PC-3 (cell line): ENCODE data around the gene KCNJ15. TPM values are rescaled to one million over a fixed set of nuclear protein-coding genes. Genes with fewer than 3 reads are reported as not detected.
A peak's percentile ranks its signal among the peaks of the same experiment; 100 is the strongest.

ENCODE experiments used
- ATAC-seq: fragments of 200-7000 bp; cut with Tn5 transposase; 2 replicates; pipeline ENCODE4 v1.9.1; 2020; ENCODE audit warnings: mild to moderate bottlenecking, moderate library complexity
- BruUV-seq: library from RNA; stranded (reverse); fragments of 400-500 nt; replicated peaks from 2 replicates; lab custom pipeline; 2021; lab: Mats Ljungman, UMichigan
- CTCF ChIA-PET: fragments of 300-600 bp; sonication (Branson Sonifier 250); formaldehyde crosslinking; loops from one replicate; lab custom pipeline; 2022; ENCODE audit warnings: antibody characterized with exemption; lab: Charles Lee
- POLR2A ChIA-PET: fragments of 300-600 bp; sonication (Branson Sonifier 250); formaldehyde crosslinking; loops from one replicate; lab custom pipeline; 2022; ENCODE audit warnings: antibody characterized with exemption; ENCODE audit not compliant: unreplicated experiment; lab: Charles Lee
- DNase-seq: peaks from one replicate; pipeline ENCODE4 v3.0.0-alpha.2; 2015
- H2AFZ ChIP-seq: fragments of 300-600 bp; sonication (generic); 2 replicates; pipeline ENCODE4 v1.6.0; 2016; ENCODE audit warnings: antibody characterized with exemption, low read length
- H3F3A ChIP-seq: fragments of 300-600 bp; sonication (generic); one replicate; pipeline ENCODE4 v1.6.0; 2017; ENCODE audit warnings: antibody characterized with exemption, low read length, control low read depth, mild to moderate bottlenecking; ENCODE audit not compliant: unreplicated experiment
- H3K27ac ChIP-seq: fragments of 300-600 bp; sonication (generic); 2 replicates; pipeline ENCODE4 v1.5.1; 2016; ENCODE audit warnings: mild to moderate bottlenecking, low read length
- H3K27me3 ChIP-seq: fragments of 300-600 bp; sonication (generic); 2 replicates; pipeline ENCODE4 v1.6.1; 2016; ENCODE audit warnings: low read length, mixed read lengths
- H3K36me3 ChIP-seq: fragments of 300-600 bp; sonication (generic); 2 replicates; pipeline ENCODE4 v1.6.1; 2016; ENCODE audit warnings: low read depth, mixed run types, low read length, mixed read lengths
- H3K4me1 ChIP-seq: fragments of 300-600 bp; sonication (generic); 2 replicates; pipeline ENCODE4 v1.5.1; 2016; ENCODE audit warnings: low read length; ENCODE audit not compliant: insufficient read depth
- H3K4me2 ChIP-seq: fragments of 300-600 bp; sonication (generic); 2 replicates; pipeline ENCODE4 v1.6.0; 2016; ENCODE audit warnings: low read length
- H3K4me3 ChIP-seq: fragments of 300-600 bp; sonication (generic); 2 replicates; pipeline ENCODE4 v1.5.1; 2016; ENCODE audit warnings: mild to moderate bottlenecking, low read length, mixed read lengths
- H3K79me2 ChIP-seq: fragments of 300-600 bp; sonication (generic); 2 replicates; pipeline ENCODE4 v1.6.1; 2017; ENCODE audit warnings: low read length, mixed read lengths
- H3K9ac ChIP-seq: fragments of 300-600 bp; sonication (generic); 2 replicates; pipeline ENCODE4 v1.6.0; 2016; ENCODE audit warnings: mild to moderate bottlenecking, low read length
- H3K9me2 ChIP-seq: fragments of 300-600 bp; sonication (generic); replicated peaks from 2 replicates; pipeline ENCODE4 v1.6.1; 2016; ENCODE audit warnings: mixed run types, low read length, mixed read lengths
- H3K9me3 ChIP-seq: fragments of 300-600 bp; sonication (generic); 2 replicates; pipeline ENCODE4 v1.6.1; 2016; ENCODE audit warnings: low read length, mixed read lengths
- H4K20me1 ChIP-seq: fragments of 300-600 bp; sonication (generic); 2 replicates; pipeline ENCODE4 v1.6.1; 2016; ENCODE audit warnings: low read length, mixed read lengths
- CTCF ChIP-seq: fragments of 300-600 bp; sonication (generic); conservative IDR thresholded peaks from 2 replicates; pipeline ENCODE4 v1.5.1; 2017; ENCODE audit warnings: antibody characterized with exemption, low read depth, mild to moderate bottlenecking, low read length
- EZH2 ChIP-seq: fragments of 300-600 bp; sonication (generic); IDR thresholded peaks from one replicate; pipeline ENCODE4 v1.6.1; 2017; ENCODE audit warnings: antibody characterized with exemption, mild to moderate bottlenecking, low read length; ENCODE audit not compliant: unreplicated experiment
- EZH2phosphoT487 ChIP-seq: fragments of 300-600 bp; sonication (generic); IDR thresholded peaks from 2 replicates; pipeline ENCODE4 v1.6.1; 2018; ENCODE audit warnings: mild to moderate bottlenecking, antibody characterized with exemption, low read length, borderline replicate concordance
- intact Hi-C: fragments of 100-400 bp; cut with micrococcal nuclease; formaldehyde crosslinking; loops from 2 replicates; pipeline ENCODE4 v1.9.0; 2023
- total RNA-seq: library from RNA; depleted of rRNA; stranded (reverse); fragments of >200 nt; gene quantifications from 2 replicates; pipeline ENCODE4 v1.2.3, GENCODE V29; 2014

The KCNJ15 gene
- total RNA-seq, 1 experiment from 2014 or later = 0.26 TPM

DNA sequence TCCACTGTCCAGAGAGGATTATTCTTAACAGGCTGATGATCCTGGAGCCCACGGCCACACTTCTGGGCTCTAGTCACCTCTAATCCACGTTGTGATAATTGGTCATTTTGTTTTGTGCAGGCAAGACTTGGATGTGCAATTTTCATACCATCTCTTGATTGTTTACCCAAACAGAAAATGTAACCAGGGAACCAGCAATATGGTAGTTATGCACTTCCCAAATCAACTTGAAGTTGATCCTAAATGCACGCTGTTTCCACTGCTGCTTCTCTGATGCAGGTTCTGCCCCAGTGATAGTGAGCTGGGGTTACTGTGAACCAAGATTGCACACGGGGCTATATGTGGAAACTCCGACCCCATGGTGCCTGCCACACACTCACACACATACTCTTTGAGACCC is 14.7 kb upstream of the KCNJ15 start:
- H3F3A ChIP-seq = no peaks in the 10 kb centered on the region
- no peaks in the 10 kb centered on the region for H3K9me2 ChIP-seq
- H3K27ac ChIP-seq = no peak overlapping the region
- H3K4me3 ChIP-seq = no peak overlapping the region
- H3K36me3 ChIP-seq = no peaks in the 10 kb centered on the region
- no peaks in the 10 kb centered on the region for H4K20me1 ChIP-seq
- DNase-seq = no peak
- no TSS peak for BruUV-seq
- TF ChIP-seq EZH2phosphoT487 (no peak), CTCF (no peak), EZH2 (no peak)
- H2AFZ ChIP-seq = no peak overlapping the region
- intact Hi-C loops = no loop called here
- no peak overlapping the region for H3K4me2 ChIP-seq
- no peaks in the 10 kb centered on the region for H3K27me3 ChIP-seq
- POLR2A ChIA-PET = no interaction called here
- no peaks in the 10 kb centered on the region for H3K79me2 ChIP-seq
- no peaks in the 10 kb centered on the region for H3K9me3 ChIP-seq
- peaks cover 16% of the 10 kb centered on the region for H3K4me1 ChIP-seq
- CTCF ChIA-PET = no interaction called here
- no peak overlapping the region for H3K9ac ChIP-seq
- ATAC-seq = no peak

DNA sequence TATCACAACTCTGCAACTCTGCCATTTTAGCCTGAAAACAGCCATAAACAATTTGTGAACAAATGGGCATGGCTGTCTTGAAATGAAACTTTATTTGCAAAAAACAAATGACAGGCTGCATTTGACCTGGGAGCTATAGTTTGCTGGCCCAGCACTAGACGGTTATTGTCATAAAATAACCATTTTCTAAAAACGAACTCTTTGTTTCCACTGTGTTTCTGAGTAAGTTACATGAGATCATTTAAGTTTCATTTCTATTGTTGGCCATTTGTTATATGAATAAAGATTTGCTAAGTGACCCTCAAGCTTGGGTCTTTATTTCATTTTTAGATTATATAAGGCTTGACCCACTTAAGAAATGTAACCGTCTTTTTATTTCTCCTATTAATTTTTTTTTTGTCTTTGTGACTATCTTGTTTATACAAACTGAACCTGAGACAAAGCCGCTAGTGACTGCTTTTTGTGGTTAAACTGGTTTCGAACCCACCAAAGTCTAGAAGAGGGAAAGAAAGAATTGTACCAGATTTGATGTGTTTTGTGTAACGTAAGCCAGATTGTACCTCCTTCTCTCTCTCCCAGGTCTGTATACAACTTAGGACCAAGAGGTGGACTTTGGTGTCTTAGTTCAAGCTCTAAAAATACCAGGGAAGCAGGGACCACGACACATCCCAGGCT is 12.9 kb upstream of the KCNJ15 start:
- ATAC-seq = no peak
- DNase-seq = no peak
- no peaks in the 10 kb centered on the region for H3K9me2 ChIP-seq
- ChIA-PET POLR2A (no interaction called here), CTCF (interaction anchor here (1.0 kb wide), 1 partner anchor 25 kb away, joined by 4 read pairs; no protein-coding TSS in a partner anchor)
- H3K79me2 ChIP-seq = no peaks in the 10 kb centered on the region
- no peaks in the 10 kb centered on the region for H3K36me3 ChIP-seq
- H3K27ac ChIP-seq = peak overlapping the region; percentile 72
- H3K9ac ChIP-seq = no peak overlapping the region
- no peak overlapping the region for H3K4me3 ChIP-seq
- TF ChIP-seq EZH2phosphoT487 (no peak), EZH2 (no peak), CTCF (no peak)
- intact Hi-C loops = no loop called here
- H3K4me2 ChIP-seq = no peak overlapping the region
- no peaks in the 10 kb centered on the region for H4K20me1 ChIP-seq
- H2AFZ ChIP-seq = no peak overlapping the region
- H3K27me3 ChIP-seq = no peaks in the 10 kb centered on the region
- no peaks in the 10 kb centered on the region for H3F3A ChIP-seq
- peaks cover 16% of the 10 kb centered on the region for H3K4me1 ChIP-seq
- H3K9me3 ChIP-seq = no peaks in the 10 kb centered on the region
- no TSS peak for BruUV-seq

GRCh38 chr21:38244407-38244787 is 12.4 kb upstream of the KCNJ15 start:
- Histone ChIP-seq H3K79me2 (no peaks in the 10 kb centered on the region), H4K20me1 (no peaks in the 10 kb centered on the region), H3F3A (no peaks in the 10 kb centered on the region), H3K9ac (peak overlapping the region; percentile 8; the same call in 1 of the 2 replicates), H3K4me2 (no peak overlapping the region), H3K9me2 (no peaks in the 10 kb centered on the region), H3K27ac (peak overlapping the region; percentile 72), H3K27me3 (no peaks in the 10 kb centered on the region), H3K9me3 (no peaks in the 10 kb centered on the region), H3K4me3 (no peak overlapping the region), H3K36me3 (no peaks in the 10 kb centered on the region), H2AFZ (no peak overlapping the region), H3K4me1 (peaks cover 16% of the 10 kb centered on the region)
- CTCF ChIA-PET = interaction anchor here (1.0 kb wide), 1 partner anchor 25 kb away, joined by 4 read pairs; no protein-coding TSS in a partner anchor
- DNase-seq (no peak), ATAC-seq (no peak)
- BruUV-seq = no TSS peak
- intact Hi-C loops = no loop called here
- POLR2A ChIA-PET = no interaction called here
- TF ChIP-seq EZH2phosphoT487 (no peak), EZH2 (no peak), CTCF (no peak)
